Muscle of leg (tissue), 11 donors: ENCODE results near the gene STN1. TPM values are rescaled to one million over a fixed set of nuclear protein-coding genes. Genes with fewer than 3 reads are reported as not detected.

Experiments used
- DNase-seq: peaks from one replicate; pipeline ENCODE4 v3.0.0; 2013
- H3K27ac ChIP-seq: one replicate; pipeline ENCODE4 v1.5.1; 2013; ENCODE audit warnings: mild to moderate bottlenecking, low read length, control low read depth
- H3K27me3 ChIP-seq: one replicate; pipeline ENCODE4 v1.6.1; 2013; ENCODE audit warnings: low read length; ENCODE audit not compliant: control insufficient read depth, insufficient read depth
- H3K36me3 ChIP-seq: one replicate; pipeline ENCODE4 v1.6.1; 2013; ENCODE audit warnings: low read length; ENCODE audit not compliant: control insufficient read depth, insufficient read depth
- H3K4me1 ChIP-seq: one replicate; pipeline ENCODE4 v1.6.1; 2013; ENCODE audit warnings: low read length; ENCODE audit not compliant: control insufficient read depth, insufficient read depth
- H3K4me3 ChIP-seq: one replicate; pipeline ENCODE4 v1.5.1; 2013; ENCODE audit warnings: low read length, control low read depth
- H3K9me3 ChIP-seq: replicated peaks from 2 replicates; pipeline ENCODE4 v1.6.1; 2013; ENCODE audit warnings: low read depth, low read length; ENCODE audit not compliant: control insufficient read depth
- WGBS: methylation state at CpG from one replicate; pipeline ENCODE4 v1.1.5; 2013; ENCODE audit warnings: missing lambda C conversion rate; ENCODE audit not compliant: insufficient coverage; 5-methylcytosine and 5-hydroxymethylcytosine counted together
- polyA plus RNA-seq, 8 donors: library from polyadenylated mRNA; unstranded; fragments of 120-200 nt; gene quantifications; one replicate each; pipeline versions ENCODE4 v1.2.1 to v1.2.3, GENCODE V29; 2013; ENCODE audit warnings: inconsistent platforms in 1 of 8, low replicate concordance in 1 of 8; ENCODE audit not compliant: insufficient read length in 8 of 8, insufficient read depth in 1 of 8
- total RNA-seq: library from RNA; stranded (reverse); fragments of 120-200 nt; gene quantifications from one replicate; pipeline ENCODE4 v1.2.4, GENCODE V29; 2013

STN1 gene
- total and polyA plus RNA-seq, 9 donors = 17.9 to 25.6 (median 19.0) TPM

- peak; percentile 80 for DNase-seq
- peaks cover 10% of the 10 kb centered on the region for H3K36me3 ChIP-seq
- H3K4me3 ChIP-seq = peak overlapping the region; percentile 85
- H3K9me3 ChIP-seq = no peaks in the 10 kb centered on the region
- H3K27me3 ChIP-seq = no peaks in the 10 kb centered on the region
- H3K27ac ChIP-seq = peak overlapping the region; percentile 90
- WGBS = 1% methylated on average over 40 of the region's 53 CpGs
- peaks cover 62% of the 10 kb centered on the region for H3K4me1 ChIP-seq
Observed at GRCh38 chr10:103854686-103855391, 63.1 kb downstream of the STN1 start.

GRCh38 chr10:103854265-103854685, 63.7 kb downstream of the STN1 start:
- Histone ChIP-seq H3K4me1 (peaks cover 63% of the 10 kb centered on the region), H3K27me3 (no peaks in the 10 kb centered on the region), H3K9me3 (no peaks in the 10 kb centered on the region), H3K36me3 (peaks cover 10% of the 10 kb centered on the region), H3K27ac (peak overlapping the region; percentile 90), H3K4me3 (peak overlapping the region; percentile 85)
- WGBS = 0% methylated on average over 2 of the region's 13 CpGs
- DNase-seq = peak; percentile 73

GRCh38 chr10:103853428-103854264, 64.3 kb downstream of the STN1 start:
- peaks cover 63% of the 10 kb centered on the region for H3K4me1 ChIP-seq
- no peak for DNase-seq
- no peaks in the 10 kb centered on the region for H3K9me3 ChIP-seq
- 39% methylated on average over 8 of the region's 9 CpGs for WGBS
- H3K27me3 ChIP-seq = no peaks in the 10 kb centered on the region
- peak overlapping the region; percentile 90 for H3K27ac ChIP-seq
- peak overlapping the region; percentile 85 for H3K4me3 ChIP-seq
- peaks cover 10% of the 10 kb centered on the region for H3K36me3 ChIP-seq

GRCh38 chr10:103852856-103853255, 65.1 kb downstream of the STN1 start:
- no peaks in the 10 kb centered on the region for H3K27me3 ChIP-seq
- no peak overlapping the region for H3K4me3 ChIP-seq
- WGBS = 17% methylated on average over 2 of the region's 7 CpGs
- H3K27ac ChIP-seq = peak overlapping the region; percentile 90
- H3K9me3 ChIP-seq = no peaks in the 10 kb centered on the region
- DNase-seq = peak; percentile 76
- H3K4me1 ChIP-seq = peaks cover 63% of the 10 kb centered on the region
- H3K36me3 ChIP-seq = peaks cover 10% of the 10 kb centered on the region

GRCh38 chr10:103852189-103852711, 65.7 kb downstream of the STN1 start:
- Histone ChIP-seq H3K27me3 (no peaks in the 10 kb centered on the region), H3K4me1 (peaks cover 63% of the 10 kb centered on the region), H3K4me3 (no peak overlapping the region), H3K36me3 (peaks cover 10% of the 10 kb centered on the region), H3K27ac (peak overlapping the region; percentile 65), H3K9me3 (no peaks in the 10 kb centered on the region)
- WGBS = 20% methylated on average over 5 of the region's 11 CpGs
- DNase-seq = peak; percentile 63

GRCh38 chr10:103851261-103851660, 66.7 kb downstream of the STN1 start:
- Histone ChIP-seq H3K4me1 (peaks cover 62% of the 10 kb centered on the region), H3K27ac (no peak overlapping the region)
- 88% methylated on average over 4 of the region's 4 CpGs for WGBS

GRCh38 chr10:103850572-103850895, 67.5 kb downstream of the STN1 start:
- Histone ChIP-seq H3K9me3 (no peaks in the 10 kb centered on the region), H3K36me3 (peaks cover 10% of the 10 kb centered on the region), H3K4me3 (no peak overlapping the region), H3K27ac (peak overlapping the region; percentile 60), H3K27me3 (no peaks in the 10 kb centered on the region), H3K4me1 (peaks cover 64% of the 10 kb centered on the region)
- peak; percentile 65 for DNase-seq
- no CpG with 5 or more reads among the region's 3 CpGs for WGBS

More at GRCh38 chr10:103851261-103851660, 66.7 kb downstream of the STN1 start:
- DNase-seq = no peak
- no peaks in the 10 kb centered on the region for H3K9me3 ChIP-seq
- peaks cover 10% of the 10 kb centered on the region for H3K36me3 ChIP-seq
- H3K4me3 ChIP-seq = no peak overlapping the region
- no peaks in the 10 kb centered on the region for H3K27me3 ChIP-seq

- Histone ChIP-seq H3K36me3 (peaks cover 10% of the 10 kb centered on the region), H3K27me3 (no peaks in the 10 kb centered on the region), H3K4me1 (peaks cover 64% of the 10 kb centered on the region), H3K9me3 (no peaks in the 10 kb centered on the region), H3K4me3 (no peak overlapping the region), H3K27ac (peak overlapping the region; percentile 60)
- DNase-seq = peak; percentile 52
- WGBS = 86% methylated on average over 1 of the region's 8 CpGs
Observed at GRCh38 chr10:103849880-103850571, 68.0 kb downstream of the STN1 start.

- Histone ChIP-seq H3K4me1 (peaks cover 61% of the 10 kb centered on the region), H3K9me3 (no peaks in the 10 kb centered on the region), H3K36me3 (peaks cover 10% of the 10 kb centered on the region), H3K27me3 (no peaks in the 10 kb centered on the region), H3K4me3 (no peak overlapping the region), H3K27ac (no peak overlapping the region)
- 65% methylated on average over 5 of the region's 10 CpGs for WGBS
- DNase-seq = no peak
Observed at GRCh38 chr10:103849212-103849877, 68.6 kb downstream of the STN1 start.
